ENCODE results near the gene MRPS18A.

Gene MRPS18A

DNA sequence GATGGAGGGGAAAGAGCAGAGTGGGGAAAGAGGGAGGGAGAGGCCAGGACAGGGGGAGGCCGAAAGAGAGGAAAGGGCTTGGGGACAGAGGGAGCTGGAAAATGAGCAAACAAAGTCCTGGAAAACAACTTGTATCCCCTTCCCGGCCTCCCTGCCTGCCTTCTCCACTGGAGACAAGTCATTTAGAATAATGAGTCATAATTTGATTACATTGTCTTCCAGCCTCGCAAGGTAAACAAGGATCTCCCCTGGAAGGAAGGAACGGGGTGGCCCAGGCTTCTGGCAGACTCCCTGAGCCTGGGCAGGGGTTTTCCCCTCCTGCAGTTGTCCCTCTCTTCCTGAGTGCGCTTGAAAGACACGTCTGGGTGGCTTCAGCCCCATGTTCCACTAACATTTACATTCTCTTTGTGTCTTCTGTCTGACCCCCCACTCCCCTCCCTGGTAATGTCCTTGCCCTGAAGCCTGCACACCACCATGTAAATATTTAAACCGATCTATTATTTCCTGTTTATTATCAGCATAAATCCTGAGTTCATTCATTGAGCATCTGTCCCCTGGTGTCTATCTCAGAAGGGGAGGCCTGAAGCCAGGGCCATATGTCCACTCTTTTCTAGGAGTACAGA, 12.1 kb upstream of the MRPS18A start:
- no peak for DNase-seq (ENCODE audit: low read depth in 3 of 3, low spot score in 1 of 3)

DNA sequence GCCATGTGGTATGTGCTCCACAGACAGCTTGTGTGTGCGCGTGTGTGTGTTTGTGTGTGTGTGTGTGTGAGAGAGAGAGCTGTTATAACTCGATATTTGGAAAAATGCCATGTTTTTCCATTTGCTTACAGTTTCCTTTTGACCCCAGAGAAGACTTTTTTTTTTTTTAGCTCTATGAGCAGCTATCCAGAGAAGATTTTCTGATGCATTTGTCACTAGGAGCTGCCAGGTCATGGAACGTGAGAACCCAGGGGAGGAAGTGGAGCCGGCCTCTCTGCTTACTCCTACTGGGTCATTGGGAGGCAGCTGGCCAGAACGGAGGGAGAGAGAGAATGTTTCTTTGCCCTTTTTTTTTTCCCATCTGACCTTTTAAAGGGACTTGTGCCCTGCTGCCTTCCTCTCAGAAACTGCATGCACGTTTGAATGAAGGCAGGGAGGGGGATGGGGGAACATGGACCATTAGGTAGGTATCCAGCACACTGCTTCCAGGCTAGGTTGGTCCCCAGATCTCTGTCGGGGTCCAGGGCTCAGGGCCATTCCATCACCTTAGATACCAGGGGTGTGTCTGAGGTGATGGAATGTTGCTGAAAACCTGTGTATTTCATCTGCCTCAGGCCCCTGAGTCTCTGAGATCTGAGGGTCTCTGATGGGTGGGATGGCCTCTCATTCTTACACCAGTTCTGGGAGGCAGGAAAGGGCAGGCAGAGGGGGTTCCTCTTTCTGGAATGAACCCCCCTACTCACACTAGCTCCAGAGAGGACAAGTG, 11.2 kb upstream of the MRPS18A start:
- no peak for DNase-seq (ENCODE audit: low read depth in 3 of 3, low spot score in 1 of 3)

DNA sequence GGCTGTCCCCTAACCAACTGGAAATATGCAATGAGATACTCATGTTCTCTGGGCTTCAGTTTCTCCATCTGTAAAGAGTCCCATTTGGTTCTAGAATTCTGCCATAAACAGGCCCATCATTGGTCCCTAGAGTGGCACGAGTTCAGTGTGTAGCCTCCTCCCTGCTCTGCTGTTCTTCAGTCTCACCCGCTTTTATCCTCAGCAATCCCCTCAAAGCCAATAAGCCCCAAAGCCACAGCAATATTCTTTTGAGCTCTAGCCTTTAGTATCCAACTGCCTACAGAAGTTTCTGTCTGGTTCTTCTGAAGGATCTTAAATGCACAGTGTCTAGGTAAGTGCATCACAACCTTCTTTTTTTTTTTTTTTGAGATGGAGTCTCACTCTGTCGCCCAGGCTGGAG, 9.8 kb upstream of the MRPS18A start:
- no peak for DNase-seq (ENCODE audit: low read depth in 3 of 3, low spot score in 1 of 3)

DNA sequence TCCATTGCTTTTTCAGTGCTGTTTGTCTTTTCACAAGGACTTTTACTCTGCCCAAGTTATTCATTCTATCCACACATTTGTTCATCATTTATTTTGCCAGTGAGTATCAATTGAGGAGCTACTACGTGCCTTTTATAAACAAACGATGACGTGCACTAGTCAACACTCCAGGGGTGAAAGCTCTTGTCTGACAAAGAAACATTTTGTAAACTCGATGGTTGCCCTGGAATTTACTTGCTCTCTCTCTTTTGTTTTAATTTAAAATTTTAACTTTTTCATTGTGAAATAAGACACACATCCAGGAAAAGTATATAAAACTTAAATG, 8.3 kb upstream of the MRPS18A start:
- DNase-seq (ENCODE audit: low read depth in 3 of 3, low spot score in 1 of 3): no peak

DNA sequence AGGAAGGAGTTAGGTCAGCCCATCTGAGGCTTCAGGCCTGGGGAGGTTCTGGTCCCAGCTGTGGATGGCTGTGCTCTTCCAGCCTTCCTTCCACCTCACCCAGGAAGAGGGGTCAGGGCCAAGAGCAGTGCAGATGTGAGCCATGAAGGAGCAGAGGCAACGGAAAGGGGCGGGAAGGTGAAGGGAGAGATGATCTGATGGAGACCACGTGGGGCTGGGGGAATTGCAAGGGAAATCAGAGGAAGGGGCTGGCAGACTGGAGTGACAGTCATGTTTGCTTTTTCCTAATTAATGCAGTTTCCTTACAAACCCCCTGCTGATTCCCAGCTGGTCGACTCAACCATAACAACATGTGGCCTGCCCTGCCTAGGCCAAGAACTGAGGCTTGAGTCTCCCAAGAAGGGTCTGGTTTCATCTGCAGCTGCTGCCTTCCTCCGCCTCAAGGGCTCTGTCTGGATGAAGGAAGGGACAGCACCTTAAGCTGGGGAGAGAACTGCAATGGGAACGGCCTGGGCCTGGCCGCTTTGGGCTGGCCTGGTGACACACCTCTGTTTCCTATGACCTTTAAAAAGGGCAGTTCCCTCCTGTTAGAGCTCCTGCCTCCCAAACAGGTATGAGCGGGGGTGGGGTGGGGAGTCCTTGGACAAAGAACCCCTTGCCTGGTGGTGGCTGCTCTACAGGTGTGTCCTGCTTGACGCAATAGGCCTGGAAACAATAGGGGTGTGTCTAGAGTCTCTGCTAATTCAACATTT, 7.8 kb upstream of the MRPS18A start:
- DNase-seq (ENCODE audit: low read depth in 3 of 3, low spot score in 1 of 3): no peak

DNA sequence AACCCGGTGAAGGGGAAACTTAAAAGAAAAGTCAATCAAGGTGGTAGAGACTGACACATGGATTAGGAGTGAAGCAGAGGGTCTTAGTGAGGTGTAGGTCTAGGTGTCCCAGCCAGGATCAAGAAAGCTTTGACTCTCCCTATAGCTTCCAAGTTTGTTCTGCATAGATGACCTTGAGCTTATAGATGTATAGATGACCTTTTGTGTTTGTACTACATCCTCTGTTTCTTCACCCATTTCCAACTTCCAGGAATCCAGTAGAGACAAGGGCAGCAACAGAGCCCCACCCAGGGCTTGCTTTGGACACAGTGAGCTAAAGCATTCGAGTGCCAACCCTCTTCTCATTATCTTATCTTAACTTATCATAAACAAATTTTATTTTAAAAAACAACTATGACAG, 1.8 kb upstream of the MRPS18A start:
- DNase-seq (ENCODE audit: low read depth in 3 of 3, low spot score in 1 of 3): no peak

DNA sequence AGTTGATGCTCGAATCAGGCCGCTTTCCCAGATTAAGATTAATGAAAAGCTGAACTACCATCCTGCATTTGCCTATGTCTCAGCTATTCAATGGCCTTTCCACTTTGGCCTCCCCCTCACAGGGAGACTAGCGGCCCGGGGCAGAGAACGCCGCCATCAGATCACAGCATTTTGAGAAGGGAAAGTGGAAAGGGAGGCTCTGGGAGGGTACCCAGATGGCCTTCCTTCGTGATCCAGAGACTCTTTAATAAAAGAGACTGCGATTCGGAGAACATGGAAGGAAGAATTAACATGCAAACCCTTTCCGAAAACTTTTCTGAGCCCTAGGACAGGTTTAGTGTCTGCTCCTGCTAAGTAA, 533 bp downstream of the MRPS18A start:
- no peak for DNase-seq (ENCODE audit: low read depth in 3 of 3, low spot score in 1 of 3)

DNA sequence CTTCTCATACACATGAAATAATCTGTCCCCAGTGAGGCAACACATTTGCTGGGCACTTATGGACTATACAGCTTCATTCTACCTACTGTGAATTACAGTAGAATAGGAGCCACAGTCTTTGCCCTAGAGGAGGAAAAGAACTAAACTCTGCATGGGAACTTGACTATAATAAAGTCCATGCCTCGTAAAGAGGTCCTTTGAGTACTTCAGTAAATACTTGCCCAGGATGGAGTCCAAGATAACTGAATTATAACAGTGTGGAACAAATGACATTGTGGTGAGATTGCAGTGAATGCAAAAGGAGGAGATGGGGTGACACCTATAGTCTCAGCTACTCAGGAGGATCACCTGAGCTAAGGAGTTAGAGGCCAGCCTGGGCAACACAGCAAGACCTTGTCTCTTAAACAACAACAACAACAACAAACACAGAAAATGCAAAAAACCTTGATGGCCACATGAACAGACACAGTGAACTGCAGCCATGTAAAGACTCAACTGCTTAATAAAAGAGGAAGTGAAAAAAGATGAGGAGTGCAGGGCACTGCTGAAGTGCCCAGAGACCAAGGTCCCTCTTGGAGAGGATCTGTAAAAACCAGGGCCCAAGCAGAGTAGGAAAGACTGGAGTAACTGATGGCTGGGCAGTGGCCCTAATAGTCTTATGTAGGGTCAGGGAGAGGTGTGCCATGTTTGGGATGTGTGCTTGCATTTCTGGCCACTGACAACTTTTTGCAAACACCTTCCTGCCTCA, 3.7 kb downstream of the MRPS18A start:
- no peak for DNase-seq (ENCODE audit: low read depth in 3 of 3, low spot score in 1 of 3)

GRCh38 chr6:43682724-43683429, 4.7 kb downstream of the MRPS18A start:
- DNase-seq (ENCODE audit: low read depth in 3 of 3, low spot score in 1 of 3): no peak

- DNase-seq (ENCODE audit: low read depth in 3 of 3, low spot score in 1 of 3): no peak
Observed at GRCh38 chr6:43681303-43681702, 6.3 kb downstream of the MRPS18A start.

GRCh38 chr6:43680308-43681200, 7.0 kb downstream of the MRPS18A start:
- DNase-seq (ENCODE audit: low read depth in 3 of 3, low spot score in 1 of 3): no peak

- DNase-seq (ENCODE audit: low read depth in 3 of 3, low spot score in 1 of 3): no peak
Observed at GRCh38 chr6:43679057-43679456, 8.5 kb downstream of the MRPS18A start.

DNA sequence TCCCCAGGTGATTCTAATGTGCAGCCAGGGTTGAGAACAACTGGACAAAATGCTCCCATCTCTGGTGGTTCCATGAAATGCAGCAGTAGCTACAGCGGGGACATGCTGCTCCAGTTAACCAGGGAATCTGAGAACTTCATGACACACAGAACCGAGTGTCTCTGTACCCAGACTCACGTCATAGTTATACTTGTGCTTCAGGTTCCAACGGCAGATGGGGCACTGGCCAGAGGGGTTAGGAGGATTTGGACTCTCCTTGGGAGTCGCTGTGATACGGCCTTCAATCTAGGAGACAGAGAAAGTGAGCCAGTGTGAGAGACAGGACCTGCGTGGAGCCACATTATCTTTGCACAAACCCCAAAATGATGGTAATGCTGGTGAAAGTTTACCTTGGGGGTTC, 9.2 kb downstream of the MRPS18A start:
- no peak for DNase-seq (ENCODE audit: low read depth in 3 of 3, low spot score in 1 of 3)

DNA sequence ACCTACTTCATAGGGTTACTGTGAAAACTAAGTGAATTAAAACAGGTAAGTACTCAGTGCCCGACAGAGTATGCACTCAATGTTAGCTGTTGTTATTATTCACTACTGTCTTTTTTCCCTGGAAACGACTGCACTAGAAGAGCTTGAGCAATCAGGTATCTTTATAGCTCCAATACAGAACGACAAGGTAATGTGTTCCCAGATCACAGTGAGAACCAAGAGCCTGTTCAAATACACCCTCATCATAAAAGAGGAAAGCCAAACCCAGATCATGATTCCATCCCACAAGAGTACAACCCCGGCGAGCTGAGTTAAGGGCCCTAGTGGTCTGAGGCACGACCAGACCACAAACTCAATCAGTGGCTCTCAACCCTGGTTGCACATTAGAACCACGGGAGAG, 9.8 kb downstream of the MRPS18A start:
- DNase-seq (ENCODE audit: low read depth in 3 of 3, low spot score in 1 of 3): no peak

GRCh38 chr6:43676962-43677606, 10.5 kb downstream of the MRPS18A start:
- no peak for DNase-seq (ENCODE audit: low read depth in 3 of 3, low spot score in 1 of 3)

GRCh38 chr6:43674921-43675320, 12.7 kb downstream of the MRPS18A start:
- no peak for DNase-seq (ENCODE audit: low read depth in 3 of 3, low spot score in 1 of 3)

GRCh38 chr6:43674291-43674690, 13.3 kb downstream of the MRPS18A start:
- no peak for DNase-seq (ENCODE audit: low read depth in 3 of 3, low spot score in 1 of 3)

DNA sequence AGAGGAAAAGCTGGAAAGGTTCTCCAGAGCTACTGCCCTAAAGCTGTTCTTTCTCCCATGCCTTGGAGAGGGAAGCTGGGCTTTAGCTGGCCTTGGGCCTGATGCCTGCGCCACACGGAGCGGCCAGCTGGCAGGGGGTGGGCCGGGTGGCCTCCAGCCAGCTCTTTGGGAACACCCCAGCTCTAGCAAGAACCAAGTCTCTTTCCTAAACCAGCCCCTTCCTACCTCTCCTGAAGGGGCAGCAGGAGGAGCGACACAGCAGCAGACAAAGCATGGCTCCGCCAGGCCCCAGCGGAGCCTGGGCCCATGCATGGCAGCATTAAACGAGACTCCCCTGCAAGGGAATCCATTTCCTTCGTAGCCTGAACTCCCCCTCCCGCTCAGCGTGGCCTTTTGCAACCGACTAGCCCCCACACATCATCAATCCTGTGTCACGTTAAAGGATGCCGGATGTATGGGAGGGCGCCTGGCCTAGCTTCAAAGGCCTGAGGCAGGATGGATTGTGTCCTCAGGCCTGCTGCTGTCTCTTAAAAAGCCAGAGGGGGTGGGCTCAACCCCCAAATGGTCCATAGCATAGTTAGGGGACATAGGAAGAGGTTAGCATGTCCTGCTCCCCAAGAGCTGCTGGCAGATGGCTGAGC, 14.0 kb downstream of the MRPS18A start:
- no peak for DNase-seq (ENCODE audit: low read depth in 3 of 3, low spot score in 1 of 3)

Data from stimulated activated CD4-positive, alpha-beta T cell treated with anti-CD3 and anti-CD28 coated beads, TNF-alpha, amount 100 ng/mL, for 1 hour (primary cell).